HepG2 (cell line): ENCODE measurements around the gene PPCDC. TPM values are rescaled to one million over a fixed set of nuclear protein-coding genes. Genes with fewer than 3 reads are reported as not detected.

Experiments
- ADNP ChIP-seq: sonication (generic); formaldehyde crosslinking; IDR thresholded peaks from 2 replicates; pipeline ENCODE4 v1.4.0; 2020; ENCODE audit warnings: missing genetic modification reagents
- ATF7-NPFF ChIP-seq: sonication (generic); formaldehyde crosslinking; IDR thresholded peaks from 2 replicates; pipeline ENCODE4 v1.8.1; 2023; ENCODE audit warnings: mild to moderate bottlenecking, low read depth, missing genetic modification reagents, moderate library complexity
- CEBPG ChIP-seq: IDR thresholded peaks from 2 replicates; pipeline ENCODE4 v1.6.1; 2016
- CHD2 ChIP-seq: IDR thresholded peaks from 2 replicates; pipeline ENCODE4 v1.6.1; 2011; ENCODE audit warnings: low read depth, low read length, improper control_type of control experiment
- DRAP1 ChIP-seq: IDR thresholded peaks from 2 replicates; pipeline ENCODE4 v1.6.1; 2016; ENCODE audit warnings: missing genetic modification reagents, missing compliant biosample characterization
- DZIP1 ChIP-seq: sonication (generic); formaldehyde crosslinking; IDR thresholded peaks from 2 replicates; pipeline ENCODE4 v1.5.0; 2020; ENCODE audit warnings: mild to moderate bottlenecking, missing genetic modification reagents
- IRF2 ChIP-seq: IDR thresholded peaks from 2 replicates; pipeline ENCODE4 v1.6.1; 2018; ENCODE audit warnings: missing genetic modification reagents, missing compliant biosample characterization
- JARID2 ChIP-seq: sonication (generic); formaldehyde crosslinking; IDR thresholded peaks from 2 replicates; pipeline ENCODE4 v1.8.1; 2023; ENCODE audit warnings: missing genetic modification reagents, inconsistent platforms; ENCODE audit not compliant: insufficient replicate concordance
- PHF8 ChIP-seq: sonication (generic); formaldehyde crosslinking; IDR thresholded peaks from 2 replicates; pipeline ENCODE4 v1.5.0; 2020; ENCODE audit warnings: missing genetic modification reagents
- PLRG1 ChIP-seq: fragments of 450-650 bp; conservative IDR thresholded peaks from 2 replicates; pipeline ENCODE4 v1.6.1; 2016
- SRY ChIP-seq: sonication (generic); formaldehyde crosslinking; IDR thresholded peaks from 2 replicates; pipeline ENCODE4 v1.8.0; 2022; ENCODE audit warnings: mild to moderate bottlenecking, missing genetic modification reagents
- TERF1 ChIP-seq: sonication (generic); formaldehyde crosslinking; IDR thresholded peaks from 2 replicates; pipeline ENCODE4 v1.8.0; 2022; ENCODE audit warnings: mild to moderate bottlenecking, missing genetic modification reagents, moderate library complexity
- THAP11 ChIP-seq: IDR thresholded peaks from 2 replicates; pipeline ENCODE4 v1.6.1; 2016; ENCODE audit warnings: missing biosample characterization, missing genetic modification reagents
- XBP1 ChIP-seq: sonication (generic); formaldehyde crosslinking; IDR thresholded peaks from 2 replicates; pipeline ENCODE4 v1.5.0; 2020; ENCODE audit warnings: missing genetic modification reagents
- ZBTB40 ChIP-seq, 2 experiments: fragments of 450-650 bp in 1 of 2; sonication (generic) in 1 of 2; formaldehyde crosslinking in 1 of 2; IDR thresholded peaks; 2 replicates each; pipeline versions ENCODE4 v1.6.1 to v1.8.0; 2016 to 2022; ENCODE audit warnings: antibody characterized with exemption in 1 of 2, mild to moderate bottlenecking in 1 of 2, missing genetic modification reagents in 1 of 2
- ZNF607 ChIP-seq: sonication (generic); formaldehyde crosslinking; IDR thresholded peaks from 2 replicates; pipeline ENCODE4 v1.5.1; 2020; ENCODE audit warnings: missing genetic modification reagents, mild to moderate bottlenecking, borderline replicate concordance
- ZNF761 ChIP-seq: sonication (generic); formaldehyde crosslinking; conservative IDR thresholded peaks from 2 replicates; pipeline ENCODE4 v1.4.0; 2020; ENCODE audit warnings: mild to moderate bottlenecking, missing genetic modification reagents
- polyA plus RNA-seq, 8 experiments: library from polyadenylated mRNA; depleted of rRNA in 3 of 8; stranded (reverse) in 7 of 8; unstranded in 1 of 8; fragments of >200 nt; fragmentation: Illumina TruSeq in 4 of 8; extraction: Trizol in 4 of 8; gene quantifications; 2 replicates each; pipeline versions ENCODE4 v1.2.1 to v1.2.3, GENCODE V29; 2011 to 2016; ENCODE audit warnings: low read depth in 4 of 8, missing spikeins in 1 of 8, mixed read lengths in 1 of 8; ENCODE audit not compliant: insufficient read depth in 1 of 8
- total RNA-seq, 5 experiments: library from RNA; depleted of rRNA; stranded (reverse); fragments of >200 nt; fragmentation: Illumina TruSeq; extraction: Trizol; gene quantifications; 2 replicates each; pipeline ENCODE4 v1.2.3, GENCODE V29; 2016; ENCODE audit warnings: low read depth in 1 of 5

PPCDC gene
- total and polyA plus RNA-seq, 2 of the 13 experiments (the other 11 are each of a cell fraction or from before 2014, with no cell fraction given): 12.3 to 12.8 TPM

- TF ChIP-seq CHD2: peak; percentile 98
- peak; percentile 94; the same call in 1 of the 2 replicates for TF ChIP-seq SRY
- peak; percentile 73 for TF ChIP-seq DRAP1 (CRISPR knock-in tag)
- peak; percentile 80; the same call in 1 of the 2 replicates for TF ChIP-seq IRF2 (CRISPR knock-in tag)
- TF ChIP-seq ZNF761 (CRISPR knock-in tag): no peak
- TF ChIP-seq ZBTB40 (IDR thresholded peaks at IDR 0.05): no peak
- TF ChIP-seq ZBTB40 (CRISPR knock-in tag; IDR thresholded peaks at IDR 0.05): peak; percentile 62
- TF ChIP-seq ATF7-NPFF (CRISPR knock-in tag): peak; percentile 95
- peak; percentile 80 for TF ChIP-seq THAP11 (CRISPR knock-in tag)
- 0 out of 2 replicates have a peak, but pooled peaks have one; percentile 29 for TF ChIP-seq TERF1 (CRISPR knock-in tag)
- TF ChIP-seq PLRG1: no peak
- TF ChIP-seq XBP1 (CRISPR knock-in tag): no peak
- TF ChIP-seq JARID2 (CRISPR knock-in tag): no peak
- TF ChIP-seq PHF8: peak; percentile 84
- no peak; the same call in 1 of the 2 replicates for TF ChIP-seq ADNP (CRISPR knock-in tag)
- TF ChIP-seq CEBPG (CRISPR knock-in tag): no peak
- peak; percentile 77; the same call in 1 of the 2 replicates for TF ChIP-seq DZIP1
- peak; percentile 83 for TF ChIP-seq ZNF607 (CRISPR knock-in tag)
These were observed 28.1 kb upstream of the PPCDC start, which contains the start of gene SCAMP5 (continued) for GRCh38 chr15:74995182-74995778.
